ENCODE results near the gene SLC35A1. TPM values are rescaled to one million over a fixed set of nuclear protein-coding genes. Genes with fewer than 3 reads are reported as not detected.

SLC35A1 gene
- total and polyA plus RNA-seq, 9 donors: 15.0 to 22.3 (median 18.2) TPM

DNA sequence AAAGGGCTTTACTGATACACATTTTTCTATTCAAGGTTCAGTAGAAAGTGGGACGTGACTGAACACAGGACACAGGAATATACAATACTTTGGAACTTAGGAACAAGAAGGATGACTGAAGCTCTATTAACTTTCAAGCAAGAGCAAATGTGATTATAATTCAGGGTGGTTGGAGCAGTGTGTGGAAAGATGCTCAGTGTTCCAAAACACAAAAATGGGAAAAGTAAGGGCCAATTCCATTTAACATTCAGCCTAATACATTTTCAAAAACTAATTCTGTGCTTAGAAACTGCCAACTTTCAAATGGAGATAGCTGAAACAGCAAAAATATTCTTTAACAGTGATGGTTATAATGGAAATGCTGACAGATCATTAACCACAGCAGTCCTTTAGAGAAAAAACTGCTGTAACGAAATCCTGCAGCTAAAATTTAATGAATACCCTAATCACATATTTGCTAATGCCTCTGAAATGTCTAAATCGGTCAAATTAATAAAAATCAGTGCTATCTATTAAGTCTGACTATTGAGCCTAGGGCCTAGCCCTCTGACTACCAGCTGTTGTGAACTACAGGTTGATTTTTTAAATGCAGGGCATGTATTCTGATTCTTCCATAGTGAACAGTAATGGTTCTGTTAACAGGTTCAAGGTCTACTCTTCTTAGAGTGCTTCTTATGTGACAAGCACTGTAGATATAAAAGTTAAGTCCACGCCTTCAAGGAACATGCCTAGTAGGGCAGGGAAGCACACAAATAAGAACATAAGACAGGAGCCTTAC is 71.1 kb downstream of the SLC35A1 start:
- Histone ChIP-seq H3K27me3 (ENCODE audit: control insufficient read depth, insufficient read depth, low read length) (no peaks in the 10 kb centered on the region), H3K27ac (ENCODE audit: low read length) (no peak overlapping the region), H3K36me3 (ENCODE audit: control insufficient read depth, insufficient read depth, low read length) (peaks cover 25% of the 10 kb centered on the region), H3K4me1 (ENCODE audit: control insufficient read depth, insufficient read depth, low read length) (no peaks in the 10 kb centered on the region), H3K9me3 (replicated peaks; ENCODE audit: control insufficient read depth, low read depth, low read length) (no peaks in the 10 kb centered on the region), H3K4me3 (ENCODE audit: low read length) (no peak overlapping the region)
- no CpG with 5 or more reads among the region's 4 CpGs for WGBS (ENCODE audit: insufficient coverage)
- peak; percentile 71 for DNase-seq

DNA sequence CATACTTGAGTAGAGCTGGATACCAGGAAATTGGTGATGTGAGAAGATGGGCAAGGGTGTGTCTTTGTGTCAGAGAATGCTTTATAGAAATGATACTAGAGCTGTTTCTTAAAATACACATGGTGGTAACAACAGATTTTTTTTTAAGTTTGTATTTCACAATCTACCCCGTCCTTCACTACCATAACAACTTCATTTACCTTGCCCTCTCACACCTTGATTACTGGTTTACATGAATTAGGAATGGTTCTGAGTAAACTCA is 71.6 kb downstream of the SLC35A1 start:
- H3K9me3 ChIP-seq (replicated peaks; ENCODE audit: control insufficient read depth, low read depth, low read length): no peaks in the 10 kb centered on the region
- H3K4me3 ChIP-seq (ENCODE audit: low read length): no peak overlapping the region
- DNase-seq: no peak
- peaks cover 23% of the 10 kb centered on the region for H3K36me3 ChIP-seq (ENCODE audit: control insufficient read depth, insufficient read depth, low read length)
- no peaks in the 10 kb centered on the region for H3K4me1 ChIP-seq (ENCODE audit: control insufficient read depth, insufficient read depth, low read length)
- H3K27me3 ChIP-seq (ENCODE audit: control insufficient read depth, insufficient read depth, low read length): no peaks in the 10 kb centered on the region
- WGBS (ENCODE audit: insufficient coverage): no CpG with 5 or more reads among the region's 1 CpG
- no peak overlapping the region for H3K27ac ChIP-seq (ENCODE audit: low read length)

DNA sequence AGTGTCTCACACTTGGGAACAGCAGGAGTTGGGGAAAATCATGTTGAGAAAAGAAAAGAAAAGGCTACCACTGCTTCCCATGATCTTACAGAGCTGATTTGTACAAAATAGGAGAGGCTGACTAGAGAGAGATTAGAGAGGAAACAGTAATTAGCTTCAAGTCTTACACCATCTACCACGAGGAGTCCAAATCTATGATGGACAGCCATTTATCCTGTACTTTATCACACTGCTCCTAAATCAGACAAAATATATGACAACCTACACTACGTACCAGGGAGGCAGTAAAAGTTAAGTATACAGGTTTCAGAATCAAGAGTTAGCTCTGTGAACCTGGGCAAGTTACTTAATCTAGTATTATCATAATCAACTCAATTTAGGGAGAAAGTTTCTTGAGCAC is 79.0 kb downstream of the SLC35A1 start:
- H3K27ac ChIP-seq (ENCODE audit: low read length): no peak overlapping the region
- no CpG with 5 or more reads among the region's 2 CpGs for WGBS (ENCODE audit: insufficient coverage)
- no peaks in the 10 kb centered on the region for H3K9me3 ChIP-seq (replicated peaks; ENCODE audit: control insufficient read depth, low read depth, low read length)
- no peaks in the 10 kb centered on the region for H3K27me3 ChIP-seq (ENCODE audit: control insufficient read depth, insufficient read depth, low read length)
- no peaks in the 10 kb centered on the region for H3K4me1 ChIP-seq (ENCODE audit: control insufficient read depth, insufficient read depth, low read length)
- DNase-seq: no peak
- peaks cover 24% of the 10 kb centered on the region for H3K36me3 ChIP-seq (ENCODE audit: control insufficient read depth, insufficient read depth, low read length)
- H3K4me3 ChIP-seq (ENCODE audit: low read length): no peak overlapping the region

DNA sequence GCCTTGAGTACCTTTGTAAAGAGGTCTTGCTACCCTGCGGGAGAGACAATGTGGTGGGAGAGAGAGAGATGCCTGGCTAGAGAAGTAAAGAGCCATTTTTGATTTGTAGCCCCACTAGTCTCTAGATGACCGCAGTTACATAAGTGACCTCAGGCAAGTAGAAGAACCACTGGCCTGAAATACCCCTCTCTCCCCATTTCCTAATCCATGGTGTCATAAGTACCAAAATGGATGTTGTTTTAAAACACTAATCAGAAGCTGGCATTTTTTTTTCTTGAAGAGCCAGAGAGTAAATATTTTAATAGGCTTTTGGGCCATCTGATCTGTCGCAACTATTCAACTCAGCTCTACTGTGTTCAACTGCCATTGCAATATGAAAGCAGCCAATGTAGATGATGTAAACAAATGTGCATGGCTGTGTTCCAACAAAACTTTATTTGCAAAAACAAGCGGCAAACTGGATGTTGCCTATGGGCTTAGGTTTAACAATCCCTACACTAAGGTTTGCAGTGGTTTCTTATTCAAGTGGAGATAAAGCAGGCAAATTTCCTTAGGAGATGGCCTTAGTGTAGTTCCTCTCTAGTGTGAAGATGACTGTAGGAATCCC is 80.5 kb downstream of the SLC35A1 start:
- H3K27ac ChIP-seq (ENCODE audit: low read length): no peak overlapping the region
- WGBS (ENCODE audit: insufficient coverage): 83% methylated on average over 1 of the region's 4 CpGs
- no peak overlapping the region for H3K4me3 ChIP-seq (ENCODE audit: low read length)
- no peaks in the 10 kb centered on the region for H3K9me3 ChIP-seq (replicated peaks; ENCODE audit: control insufficient read depth, low read depth, low read length)
- no peaks in the 10 kb centered on the region for H3K27me3 ChIP-seq (ENCODE audit: control insufficient read depth, insufficient read depth, low read length)
- H3K36me3 ChIP-seq (ENCODE audit: control insufficient read depth, insufficient read depth, low read length): peaks cover 22% of the 10 kb centered on the region
- DNase-seq: no peak
- no peaks in the 10 kb centered on the region for H3K4me1 ChIP-seq (ENCODE audit: control insufficient read depth, insufficient read depth, low read length)

DNA sequence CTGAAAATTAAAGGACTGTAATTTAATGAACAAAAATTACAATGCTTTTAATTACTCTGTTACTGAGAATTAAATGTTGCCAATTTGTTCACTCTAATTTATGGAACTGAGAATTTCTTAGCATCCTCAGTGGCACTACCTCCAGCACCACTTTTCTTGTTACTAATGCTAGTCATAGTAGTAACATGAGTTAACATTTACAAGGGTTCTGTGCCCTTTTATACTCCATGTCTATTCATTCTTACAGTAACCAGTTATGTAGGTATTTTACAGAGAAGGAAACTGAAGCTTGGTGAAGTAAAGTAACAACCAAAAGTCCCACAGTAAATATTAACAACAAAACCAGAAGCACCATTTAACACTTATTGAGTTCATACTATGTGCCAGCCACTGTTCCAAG is 82.7 kb downstream of the SLC35A1 start:
- no peak for DNase-seq
- H3K9me3 ChIP-seq (replicated peaks; ENCODE audit: control insufficient read depth, low read depth, low read length): no peaks in the 10 kb centered on the region
- no peak overlapping the region for H3K4me3 ChIP-seq (ENCODE audit: low read length)
- no peaks in the 10 kb centered on the region for H3K27me3 ChIP-seq (ENCODE audit: control insufficient read depth, insufficient read depth, low read length)
- peaks cover 20% of the 10 kb centered on the region for H3K36me3 ChIP-seq (ENCODE audit: control insufficient read depth, insufficient read depth, low read length)
- H3K4me1 ChIP-seq (ENCODE audit: control insufficient read depth, insufficient read depth, low read length): no peaks in the 10 kb centered on the region
- H3K27ac ChIP-seq (ENCODE audit: low read length): no peak overlapping the region

DNA sequence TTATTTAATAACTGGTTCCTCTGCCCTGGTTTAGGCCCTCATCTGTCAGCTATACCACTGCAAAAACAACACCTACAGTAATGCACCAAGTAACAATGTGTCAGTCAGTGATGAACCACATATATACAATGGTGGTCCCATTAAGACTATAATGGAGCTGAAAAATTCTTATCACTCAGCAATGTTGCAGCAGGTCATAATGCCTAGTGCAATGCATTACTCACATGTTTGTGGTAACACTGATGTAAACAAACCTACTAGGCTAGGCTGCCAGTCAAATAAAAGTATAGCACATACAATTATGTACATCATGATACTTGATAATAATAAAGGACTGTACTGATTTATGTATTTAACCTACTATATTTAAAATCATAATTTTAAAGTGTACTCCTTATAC is 85.7 kb downstream of the SLC35A1 start:
- Histone ChIP-seq H3K4me3 (ENCODE audit: low read length) (no peak overlapping the region), H3K36me3 (ENCODE audit: control insufficient read depth, insufficient read depth, low read length) (peaks cover 19% of the 10 kb centered on the region), H3K9me3 (replicated peaks; ENCODE audit: control insufficient read depth, low read depth, low read length) (no peaks in the 10 kb centered on the region), H3K27me3 (ENCODE audit: control insufficient read depth, insufficient read depth, low read length) (no peaks in the 10 kb centered on the region), H3K4me1 (ENCODE audit: control insufficient read depth, insufficient read depth, low read length) (no peaks in the 10 kb centered on the region), H3K27ac (ENCODE audit: low read length) (no peak overlapping the region)
- no peak for DNase-seq

DNA sequence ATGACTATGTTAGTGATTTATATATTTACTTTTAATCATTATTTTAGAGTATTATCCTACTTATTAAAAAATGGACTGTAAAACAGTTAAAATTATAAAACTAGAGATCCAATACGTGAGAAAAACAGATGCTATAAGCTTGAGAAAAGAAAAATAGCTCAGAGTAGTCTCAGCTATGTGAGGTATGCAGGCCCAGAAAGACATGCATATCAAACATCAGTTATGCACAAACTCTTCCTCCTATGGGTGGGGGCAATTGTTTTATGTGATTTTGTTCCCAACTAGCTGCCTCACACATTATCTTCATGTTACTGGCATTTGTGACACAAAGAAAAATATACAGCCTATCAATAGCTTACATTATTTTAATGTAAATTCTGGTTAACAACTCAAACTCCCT is 88.2 kb downstream of the SLC35A1 start:
- no peaks in the 10 kb centered on the region for H3K27me3 ChIP-seq (ENCODE audit: control insufficient read depth, insufficient read depth, low read length)
- no peaks in the 10 kb centered on the region for H3K9me3 ChIP-seq (replicated peaks; ENCODE audit: control insufficient read depth, low read depth, low read length)
- WGBS (ENCODE audit: insufficient coverage): no CpG with 5 or more reads among the region's 1 CpG
- no peak overlapping the region for H3K27ac ChIP-seq (ENCODE audit: low read length)
- H3K4me1 ChIP-seq (ENCODE audit: control insufficient read depth, insufficient read depth, low read length): no peaks in the 10 kb centered on the region
- no peak for DNase-seq
- H3K4me3 ChIP-seq (ENCODE audit: low read length): no peak overlapping the region
- peaks cover 14% of the 10 kb centered on the region for H3K36me3 ChIP-seq (ENCODE audit: control insufficient read depth, insufficient read depth, low read length)

Other genes starting within 250 kb of the SLC35A1 start
- gene SMIM8, start 150.4 kb upstream of the SLC35A1 start, total RNA-seq: 10.4 TPM
- gene SMIM8, start 150.4 kb upstream of the SLC35A1 start, polyA plus RNA-seq (ENCODE audit: insufficient read depth in 1 of 8, insufficient read length in 8 of 8, low replicate concordance in 1 of 8): 10 to 100 TPM in 5 of 8 donors, 1 to 10 TPM in 3; 9.1 to 14.1 (median 10.7) TPM
- gene GJB7, start 143.7 kb upstream of the SLC35A1 start, total RNA-seq: not detected
- gene GJB7, start 143.7 kb upstream of the SLC35A1 start, polyA plus RNA-seq (ENCODE audit: insufficient read depth in 1 of 8, insufficient read length in 8 of 8, low replicate concordance in 1 of 8): under 1 TPM in 3 of 8 donors, not detected in 5; 0.11 to 0.91 (median 0.17) TPM
- 3.8 TPM for gene C6orf163, start 128.2 kb upstream of the SLC35A1 start, total RNA-seq
- 1 to 10 TPM in 7 of 8 donors, under 1 TPM in 1; 0.83 to 3.6 (median 1.5) TPM for gene C6orf163, start 128.2 kb upstream of the SLC35A1 start, polyA plus RNA-seq (ENCODE audit: insufficient read depth in 1 of 8, insufficient read length in 8 of 8, low replicate concordance in 1 of 8)
- gene CFAP206, start 65.0 kb upstream of the SLC35A1 start, total RNA-seq: 0.22 TPM
- under 1 TPM in 7 of 8 donors, not detected in 1; 0.09 to 0.30 (median 0.16) TPM for gene CFAP206, start 65.0 kb upstream of the SLC35A1 start, polyA plus RNA-seq (ENCODE audit: insufficient read depth in 1 of 8, insufficient read length in 8 of 8, low replicate concordance in 1 of 8)
- gene RARS2, start 117.0 kb downstream of the SLC35A1 start, total RNA-seq: 51.1 TPM
- gene RARS2, start 117.0 kb downstream of the SLC35A1 start, polyA plus RNA-seq (ENCODE audit: insufficient read depth in 1 of 8, insufficient read length in 8 of 8, low replicate concordance in 1 of 8): 10 to 100 TPM; 38.7 to 51.6 (median 42.6) TPM
- 29.1 TPM for gene ORC3, start 117.2 kb downstream of the SLC35A1 start, total RNA-seq
- gene ORC3, start 117.2 kb downstream of the SLC35A1 start, polyA plus RNA-seq (ENCODE audit: insufficient read depth in 1 of 8, insufficient read length in 8 of 8, low replicate concordance in 1 of 8): 10 to 100 TPM; 20.2 to 26.5 (median 23.7) TPM
- gene AKIRIN2, start 229.3 kb downstream of the SLC35A1 start, total RNA-seq: 13.0 TPM
- 10 to 100 TPM; 33.8 to 52.2 (median 43.5) TPM for gene AKIRIN2, start 229.3 kb downstream of the SLC35A1 start, polyA plus RNA-seq (ENCODE audit: insufficient read depth in 1 of 8, insufficient read length in 8 of 8, low replicate concordance in 1 of 8)